Kidney epithelial cell (primary cell): Measurements from ENCODE around the gene NOL4L. TPM values are rescaled to one million over a fixed set of nuclear protein-coding genes. Genes with fewer than 3 reads are reported as not detected.

Experiments
- DNase-seq: peaks from one replicate; pipeline ENCODE4 v3.0.0-alpha.2; 2010; ENCODE audit warnings: low read depth
- H3K27me3 ChIP-seq: 2 replicates; pipeline ENCODE4 v1.6.0; 2011; ENCODE audit warnings: low read length; ENCODE audit not compliant: control insufficient read depth, insufficient read depth
- H3K36me3 ChIP-seq: 2 replicates; pipeline ENCODE4 v1.5.1; 2011; ENCODE audit warnings: low read length; ENCODE audit not compliant: control insufficient read depth, insufficient read depth
- H3K4me3 ChIP-seq: 2 replicates; pipeline ENCODE4 v1.5.1; 2011; ENCODE audit warnings: low read depth, mild to moderate bottlenecking, control low read depth, low read length
- CTCF ChIP-seq: IDR thresholded peaks from 2 replicates; pipeline ENCODE4 v1.5.1; 2011; ENCODE audit warnings: mild to moderate bottlenecking, moderate library complexity, low read length, control low read depth, inconsistent platforms; ENCODE audit not compliant: insufficient read depth, poor library complexity, severe bottlenecking
- total RNA-seq: library from RNA; depleted of rRNA; stranded (reverse); fragments of >200 nt; gene quantifications from 2 replicates; pipeline ENCODE4 v1.2.3, GENCODE V29; 2015

Gene NOL4L
- total RNA-seq, 1 donor from 2014 or later: 31.4 TPM

GRCh38 chr20:32608664-32609015 lies 23.5 kb upstream of the NOL4L start:
- no peak overlapping the region for H3K4me3 ChIP-seq
- TF ChIP-seq CTCF: no peak
- peaks cover 42% of the 10 kb centered on the region for H3K27me3 ChIP-seq
- H3K36me3 ChIP-seq: no peaks in the 10 kb centered on the region
- DNase-seq: no peak

GRCh38 chr20:32607727-32608663 lies 22.9 kb upstream of the NOL4L start:
- no peaks in the 10 kb centered on the region for H3K36me3 ChIP-seq
- H3K4me3 ChIP-seq: no peak overlapping the region
- no peak for DNase-seq
- no peak for TF ChIP-seq CTCF
- H3K27me3 ChIP-seq: peaks cover 42% of the 10 kb centered on the region

- TF ChIP-seq CTCF: no peak
- Histone ChIP-seq H3K4me3 (no peak overlapping the region), H3K36me3 (no peaks in the 10 kb centered on the region), H3K27me3 (peaks cover 42% of the 10 kb centered on the region)
- no peak for DNase-seq
Measured at GRCh38 chr20:32607324-32607723, 22.2 kb upstream of the NOL4L start.

- Histone ChIP-seq H3K36me3 (no peaks in the 10 kb centered on the region), H3K27me3 (peaks cover 44% of the 10 kb centered on the region), H3K4me3 (no peak overlapping the region)
- TF ChIP-seq CTCF: no peak
- DNase-seq: no peak
Measured at GRCh38 chr20:32606790-32607189, 21.7 kb upstream of the NOL4L start.

- H3K4me3 ChIP-seq: no peak overlapping the region
Measured at GRCh38 chr20:32606107-32606506, 21.0 kb upstream of the NOL4L start.

More at GRCh38 chr20:32606107-32606506, 21.0 kb upstream of the NOL4L start:
- Histone ChIP-seq H3K27me3 (peaks cover 42% of the 10 kb centered on the region), H3K36me3 (no peaks in the 10 kb centered on the region)
- no peak for TF ChIP-seq CTCF
- no peak for DNase-seq
